Activated CD4-positive, alpha-beta T cell treated with anti-CD3 and anti-CD28 coated beads for 1 hour (primary cell): Measurements from ENCODE around the gene EFNA1.
"Not testable (repeated sequence)": the region's sequence is repeated elsewhere in the genome, so short reads cannot be mapped to it uniquely, and the experiment has no call there.

Experiments used
- DNase-seq: peaks from one replicate; pipeline ENCODE4 v3.0.0-alpha.2; 2020

The EFNA1 gene

GRCh38 chr1:155162631-155163030 lies 35.0 kb downstream of the EFNA1 start:
- DNase-seq = not testable (repeated sequence)

GRCh38 chr1:155163785-155164184 lies 36.1 kb downstream of the EFNA1 start:
- DNase-seq = not testable (repeated sequence)

- DNase-seq = not testable (repeated sequence)
Observed at GRCh38 chr1:155164625-155165024, 36.9 kb downstream of the EFNA1 start.

GRCh38 chr1:155166051-155166470 lies 38.4 kb downstream of the EFNA1 start:
- no peak for DNase-seq

- DNase-seq = no peak
Observed at GRCh38 chr1:155166471-155167165, 38.9 kb downstream of the EFNA1 start.

GRCh38 chr1:155167166-155168104 lies 39.8 kb downstream of the EFNA1 start:
- DNase-seq = peak; percentile 79

- DNase-seq = not testable (repeated sequence)
Observed at GRCh38 chr1:155168105-155168445, 40.4 kb downstream of the EFNA1 start.

GRCh38 chr1:155168456-155169210 lies 41.0 kb downstream of the EFNA1 start:
- DNase-seq = no peak

GRCh38 chr1:155169541-155169940 lies 41.9 kb downstream of the EFNA1 start:
- no peak for DNase-seq

- DNase-seq = no peak
Observed at GRCh38 chr1:155170101-155170785, 42.6 kb downstream of the EFNA1 start.

GRCh38 chr1:155170806-155171205 lies 43.1 kb downstream of the EFNA1 start:
- no peak for DNase-seq

GRCh38 chr1:155171836-155172731 lies 44.4 kb downstream of the EFNA1 start:
- DNase-seq = no peak

- DNase-seq = peak; percentile 90
Observed at GRCh38 chr1:155172732-155173477, 45.2 kb downstream of the EFNA1 start, which contains the start of gene KRTCAP2. TSS of gene KRTCAP2 (minus strand) at chr1:155173304. CDS start at chr1:155173224, 80 bp downstream.

GRCh38 chr1:155173478-155174323 lies 46.0 kb downstream of the EFNA1 start, which contains the start of gene TRIM46:
TSS of gene TRIM46 (plus strand) at chr1:155173849. CDS start at chr1:155173967, 118 bp downstream.
- peak; percentile 57 for DNase-seq

- DNase-seq = no peak
Observed at GRCh38 chr1:155174324-155175280, 46.9 kb downstream of the EFNA1 start.

- no peak for DNase-seq
Observed at GRCh38 chr1:155175281-155175926, 47.7 kb downstream of the EFNA1 start.

- DNase-seq = no peak
Observed at GRCh38 chr1:155175927-155176371, 48.3 kb downstream of the EFNA1 start.
